ENCODE data around the gene FBXO2.

Gene FBXO2

DNA sequence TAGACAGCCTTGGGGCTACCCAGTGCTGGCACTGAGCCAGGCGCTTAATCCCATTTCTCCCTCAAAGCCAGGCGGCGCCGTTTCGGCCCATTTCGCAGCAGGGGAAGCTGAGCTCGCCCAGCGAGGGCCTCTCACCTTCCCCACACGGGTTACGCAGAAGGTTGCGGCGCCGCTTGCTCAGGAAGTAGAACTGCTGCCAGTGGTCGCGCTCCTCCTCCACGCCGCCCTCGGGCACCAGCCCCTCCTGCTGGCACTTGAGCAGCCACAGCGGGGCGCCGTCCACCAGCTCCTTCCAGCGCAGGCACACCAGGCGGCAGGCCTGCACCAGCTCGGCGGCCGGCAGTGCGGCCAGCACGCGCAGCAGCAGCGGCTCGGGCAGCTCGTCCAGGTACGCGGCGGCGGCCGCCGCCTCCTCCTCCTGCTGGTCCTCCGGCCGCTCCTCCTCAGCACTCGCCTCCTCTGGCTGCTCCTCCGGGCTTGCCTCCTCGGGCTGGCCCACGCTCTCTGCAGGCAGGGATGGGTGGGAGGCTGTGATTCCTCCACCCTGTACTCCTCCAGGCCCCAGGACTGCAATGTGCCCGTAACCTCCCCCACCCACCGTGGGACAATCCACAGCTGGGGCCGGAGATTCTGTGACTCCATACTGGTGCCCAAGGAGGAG lies 3.8 kb downstream of the FBXO2 start:
- Mint-ChIP-seq H3K27ac (no peak overlapping the region), H3K27me3 (ENCODE audit: low read depth, poor library complexity) (peaks cover 82% of the 10 kb centered on the region), H3K9me3 (no peaks in the 10 kb centered on the region), H3K36me3 (ENCODE audit: low read depth) (no peaks in the 10 kb centered on the region), H3K4me1 (peaks cover 23% of the 10 kb centered on the region), H3K4me3 (peak overlapping the region; percentile 70)
- TF ChIP-seq, protein P1, sequence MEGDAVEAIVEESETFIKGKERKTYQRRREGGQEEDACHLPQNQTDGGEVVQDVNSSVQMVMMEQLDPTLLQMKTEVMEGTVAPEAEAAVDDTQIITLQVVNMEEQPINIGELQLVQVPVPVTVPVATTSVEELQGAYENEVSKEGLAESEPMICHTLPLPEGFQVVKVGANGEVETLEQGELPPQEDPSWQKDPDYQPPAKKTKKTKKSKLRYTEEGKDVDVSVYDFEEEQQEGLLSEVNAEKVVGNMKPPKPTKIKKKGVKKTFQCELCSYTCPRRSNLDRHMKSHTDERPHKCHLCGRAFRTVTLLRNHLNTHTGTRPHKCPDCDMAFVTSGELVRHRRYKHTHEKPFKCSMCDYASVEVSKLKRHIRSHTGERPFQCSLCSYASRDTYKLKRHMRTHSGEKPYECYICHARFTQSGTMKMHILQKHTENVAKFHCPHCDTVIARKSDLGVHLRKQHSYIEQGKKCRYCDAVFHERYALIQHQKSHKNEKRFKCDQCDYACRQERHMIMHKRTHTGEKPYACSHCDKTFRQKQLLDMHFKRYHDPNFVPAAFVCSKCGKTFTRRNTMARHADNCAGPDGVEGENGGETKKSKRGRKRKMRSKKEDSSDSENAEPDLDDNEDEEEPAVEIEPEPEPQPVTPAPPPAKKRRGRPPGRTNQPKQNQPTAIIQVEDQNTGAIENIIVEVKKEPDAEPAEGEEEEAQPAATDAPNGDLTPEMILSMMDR (IDR thresholded peaks at IDR 0.05), result peak; percentile 63
- DNase-seq, result peak; percentile 84

DNA sequence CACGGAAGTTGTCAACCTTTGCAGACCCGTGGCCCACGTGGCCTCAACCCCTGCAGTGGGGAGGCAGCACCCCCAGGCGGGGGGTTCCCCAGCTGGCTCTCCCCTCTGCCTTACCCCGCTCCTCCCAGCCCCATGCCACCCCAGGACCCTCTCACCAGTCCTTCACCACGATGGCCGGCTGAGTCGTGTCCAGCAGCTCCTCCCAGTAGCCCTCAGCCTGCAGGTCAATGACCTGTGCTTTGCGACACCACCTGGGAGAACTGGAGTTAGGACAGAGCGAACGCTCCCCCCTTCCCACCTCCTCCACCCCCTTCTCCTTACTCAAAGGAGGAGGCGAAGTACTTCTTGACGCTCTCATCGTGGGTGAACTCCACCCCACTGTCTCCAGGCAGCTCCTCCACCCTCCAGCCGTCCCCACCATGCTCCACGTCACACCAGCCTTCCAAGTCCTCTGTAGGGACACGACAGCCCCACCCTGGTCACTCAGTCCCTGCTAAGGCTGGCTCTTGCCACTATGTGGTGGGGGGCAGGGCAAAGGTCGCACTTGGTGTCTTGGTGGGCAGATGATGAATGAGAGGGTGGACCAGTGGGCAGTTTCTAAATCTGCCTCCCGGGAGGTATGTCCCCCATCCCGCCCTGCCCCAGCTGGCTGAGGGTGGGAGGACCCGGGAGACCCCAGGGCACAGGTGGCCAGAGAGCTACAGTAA lies 4.5 kb downstream of the FBXO2 start:
- Mint-ChIP-seq H3K9me3 (no peaks in the 10 kb centered on the region), H3K4me1 (peaks cover 20% of the 10 kb centered on the region), H3K27ac (no peak overlapping the region), H3K36me3 (ENCODE audit: low read depth) (no peaks in the 10 kb centered on the region), H3K27me3 (ENCODE audit: low read depth, poor library complexity) (peaks cover 79% of the 10 kb centered on the region), H3K4me3 (no peak overlapping the region)
- TF ChIP-seq, protein P1 (IDR thresholded peaks at IDR 0.05), result no peak
- DNase-seq, result no peak

DNA sequence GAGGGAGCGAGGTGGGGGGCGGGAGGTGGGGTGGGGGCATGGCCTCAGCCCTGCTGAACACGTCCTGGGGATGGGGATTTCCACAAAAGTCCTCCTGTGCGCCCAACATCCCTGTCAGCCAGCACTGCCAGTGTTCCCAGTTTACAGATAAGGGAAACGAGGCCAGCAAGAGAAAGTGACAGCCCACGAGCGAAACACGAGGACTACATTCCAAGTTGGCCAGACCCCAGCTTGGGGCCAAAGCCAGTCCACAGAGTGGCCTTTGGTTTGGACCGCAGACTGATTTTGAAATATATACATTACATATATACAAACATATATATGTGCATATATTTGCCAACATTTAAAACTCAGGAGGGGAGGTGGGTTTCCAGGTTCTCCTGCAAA lies 5.0 kb downstream of the FBXO2 start:
- Mint-ChIP-seq H3K9me3 (no peaks in the 10 kb centered on the region), H3K36me3 (ENCODE audit: low read depth) (no peaks in the 10 kb centered on the region), H3K27ac (no peak overlapping the region), H3K4me1 (peaks cover 20% of the 10 kb centered on the region), H3K4me3 (no peak overlapping the region), H3K27me3 (ENCODE audit: low read depth, poor library complexity) (peaks cover 79% of the 10 kb centered on the region)
- no peak for DNase-seq
- TF ChIP-seq, protein P1 (IDR thresholded peaks at IDR 0.05), result no peak

DNA sequence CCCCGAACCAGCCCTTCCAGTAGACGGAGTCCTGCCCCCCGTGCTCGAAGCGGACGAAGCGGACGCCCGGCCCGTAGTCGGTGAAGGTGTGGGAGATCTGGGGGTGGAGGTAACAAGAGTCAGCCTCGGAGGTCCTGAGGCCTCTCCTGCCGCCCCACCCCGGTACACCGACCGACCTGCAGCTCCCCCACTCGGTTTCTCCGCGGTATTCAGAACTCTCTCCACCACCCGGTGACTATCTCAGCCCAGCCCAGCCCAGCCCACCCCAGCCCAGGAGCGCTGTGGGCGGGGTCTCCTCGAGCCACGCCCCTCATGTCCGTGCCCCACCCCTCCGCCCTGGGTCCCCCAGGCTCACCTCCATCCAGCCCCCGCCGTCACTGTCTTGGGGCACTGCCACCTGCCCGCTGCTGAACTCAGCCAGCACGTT lies 5.5 kb downstream of the FBXO2 start:
- H3K9me3 Mint-ChIP-seq, result no peaks in the 10 kb centered on the region
- no peaks in the 10 kb centered on the region for H3K36me3 Mint-ChIP-seq (ENCODE audit: low read depth)
- DNase-seq, result peak; percentile 62
- peaks cover 20% of the 10 kb centered on the region for H3K4me1 Mint-ChIP-seq
- TF ChIP-seq, protein P1 (IDR thresholded peaks at IDR 0.05), result no peak
- H3K27ac Mint-ChIP-seq, result no peak overlapping the region
- no peak overlapping the region for H3K4me3 Mint-ChIP-seq
- H3K27me3 Mint-ChIP-seq (ENCODE audit: low read depth, poor library complexity), result peaks cover 78% of the 10 kb centered on the region

DNA sequence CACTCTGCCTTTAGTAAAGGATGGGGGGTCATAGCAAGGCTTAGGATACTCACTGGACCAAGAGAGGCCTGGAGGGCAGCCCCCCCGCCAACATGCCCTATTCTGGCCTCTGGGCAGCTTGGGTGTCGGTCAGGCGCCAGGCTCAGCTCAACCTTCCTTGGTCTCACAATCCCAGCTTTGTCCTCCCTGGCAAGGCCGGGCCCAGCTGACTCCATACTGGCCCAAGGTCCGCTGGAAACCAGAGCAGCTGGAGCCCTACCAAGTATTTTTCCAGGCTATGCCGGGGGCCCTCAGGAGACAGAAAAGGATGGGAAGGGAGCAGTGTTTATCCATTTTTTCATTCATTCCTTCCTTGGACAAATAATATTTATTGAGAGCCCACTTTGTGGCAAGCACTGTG lies 6.2 kb downstream of the FBXO2 start:
- peaks cover 74% of the 10 kb centered on the region for H3K27me3 Mint-ChIP-seq (ENCODE audit: low read depth, poor library complexity)
- H3K4me1 Mint-ChIP-seq, result peaks cover 20% of the 10 kb centered on the region
- H3K9me3 Mint-ChIP-seq, result no peaks in the 10 kb centered on the region
- no peaks in the 10 kb centered on the region for H3K36me3 Mint-ChIP-seq (ENCODE audit: low read depth)
- TF ChIP-seq, protein P1 (IDR thresholded peaks at IDR 0.05), result no peak
- H3K27ac Mint-ChIP-seq, result no peak overlapping the region
- no peak for DNase-seq
- no peak overlapping the region for H3K4me3 Mint-ChIP-seq

DNA sequence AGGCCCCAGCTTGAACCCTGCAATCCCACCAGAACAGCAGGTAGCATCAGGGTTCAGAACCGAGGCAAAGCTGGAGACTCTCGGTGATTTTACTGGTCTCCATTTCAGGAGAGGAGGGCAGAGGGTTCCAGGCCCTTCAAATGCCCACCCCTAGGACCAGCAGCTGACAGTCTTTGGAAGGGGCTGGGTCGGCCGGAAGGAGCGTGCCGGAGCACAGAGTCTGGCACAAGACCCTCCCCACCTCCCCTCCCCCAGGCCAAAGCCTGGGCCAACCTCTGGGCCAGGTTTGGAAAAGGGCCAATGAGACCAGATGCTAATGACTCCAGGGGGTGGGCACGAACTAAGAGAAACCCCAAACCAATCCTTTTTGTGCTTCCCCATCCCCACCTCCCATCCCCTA lies 6.9 kb downstream of the FBXO2 start:
- Mint-ChIP-seq H3K9me3 (no peaks in the 10 kb centered on the region), H3K27me3 (ENCODE audit: low read depth, poor library complexity) (peaks cover 67% of the 10 kb centered on the region), H3K4me3 (no peak overlapping the region), H3K4me1 (peaks cover 19% of the 10 kb centered on the region), H3K36me3 (ENCODE audit: low read depth) (no peaks in the 10 kb centered on the region), H3K27ac (no peak overlapping the region)
- TF ChIP-seq, protein P1 (IDR thresholded peaks at IDR 0.05), result no peak
- no peak for DNase-seq

Measured in nephron progenitor cell (in vitro differentiated cells).